ENCODE data around the gene GPS2.

The GPS2 gene

DNA sequence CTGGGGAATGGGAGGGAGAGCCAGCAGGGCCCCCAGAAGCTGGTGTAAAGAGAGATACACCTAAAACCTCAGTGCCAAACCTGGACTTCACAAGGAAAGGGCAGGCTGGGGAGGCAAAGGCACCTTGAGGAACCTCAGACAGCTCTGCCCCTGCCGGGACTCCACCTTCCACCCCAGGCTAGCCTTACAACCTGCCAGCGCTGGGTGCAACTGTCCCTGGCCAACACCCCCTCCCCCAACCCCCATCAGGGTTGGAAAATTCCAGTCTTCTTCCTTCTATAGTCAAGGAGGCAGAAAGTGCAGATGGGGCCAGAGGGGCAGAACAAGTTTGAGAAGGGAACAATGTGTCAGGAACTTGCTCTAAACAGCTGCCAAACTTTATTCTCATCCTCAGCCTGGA, 23.0 kb downstream of the GPS2 start:
- CTCF ChIA-PET: interaction anchor here (0.6 kb wide), 1 partner anchor 14 kb away, joined by 4 read pairs; no protein-coding TSS in a partner anchor
- TF ChIP-seq, protein P1, sequence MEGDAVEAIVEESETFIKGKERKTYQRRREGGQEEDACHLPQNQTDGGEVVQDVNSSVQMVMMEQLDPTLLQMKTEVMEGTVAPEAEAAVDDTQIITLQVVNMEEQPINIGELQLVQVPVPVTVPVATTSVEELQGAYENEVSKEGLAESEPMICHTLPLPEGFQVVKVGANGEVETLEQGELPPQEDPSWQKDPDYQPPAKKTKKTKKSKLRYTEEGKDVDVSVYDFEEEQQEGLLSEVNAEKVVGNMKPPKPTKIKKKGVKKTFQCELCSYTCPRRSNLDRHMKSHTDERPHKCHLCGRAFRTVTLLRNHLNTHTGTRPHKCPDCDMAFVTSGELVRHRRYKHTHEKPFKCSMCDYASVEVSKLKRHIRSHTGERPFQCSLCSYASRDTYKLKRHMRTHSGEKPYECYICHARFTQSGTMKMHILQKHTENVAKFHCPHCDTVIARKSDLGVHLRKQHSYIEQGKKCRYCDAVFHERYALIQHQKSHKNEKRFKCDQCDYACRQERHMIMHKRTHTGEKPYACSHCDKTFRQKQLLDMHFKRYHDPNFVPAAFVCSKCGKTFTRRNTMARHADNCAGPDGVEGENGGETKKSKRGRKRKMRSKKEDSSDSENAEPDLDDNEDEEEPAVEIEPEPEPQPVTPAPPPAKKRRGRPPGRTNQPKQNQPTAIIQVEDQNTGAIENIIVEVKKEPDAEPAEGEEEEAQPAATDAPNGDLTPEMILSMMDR (conservative IDR thresholded peaks at IDR 0.05; ENCODE audit: low read depth): no peak
- H3K27ac ChIP-seq: peak overlapping the region; percentile 81
- no peak for DNase-seq (ENCODE audit: low spot score)
- POLR2A ChIA-PET (ENCODE audit: low non-redundant PET): no interaction called here

DNA sequence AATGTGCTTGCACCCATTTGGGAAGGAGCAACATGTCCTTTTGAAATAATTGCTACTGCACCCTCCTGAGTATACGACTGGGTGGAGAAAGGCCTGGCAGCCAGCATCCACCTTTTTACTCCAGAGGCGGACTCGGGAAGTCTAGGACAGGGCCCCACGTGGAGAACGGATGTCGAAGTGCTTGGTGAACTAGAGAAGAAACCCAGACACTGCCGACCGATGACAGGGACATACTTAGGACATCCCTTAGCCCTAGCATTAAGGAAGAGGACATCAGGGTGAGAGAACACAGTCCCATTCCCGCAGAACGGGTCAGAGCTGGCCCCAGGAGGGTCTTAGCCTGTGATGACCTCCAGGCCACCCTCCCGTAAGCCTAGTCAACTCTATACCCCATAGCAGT, 24.5 kb downstream of the GPS2 start:
- DNase-seq (ENCODE audit: low spot score): no peak
- ChIA-PET POLR2A (ENCODE audit: low non-redundant PET) (no interaction called here), CTCF (interaction anchor here (0.6 to 1.2 kb wide), 2 partner anchors 10 to 55 kb away, joined by 3 to 6 read pairs; no protein-coding TSS in a partner anchor)

DNA sequence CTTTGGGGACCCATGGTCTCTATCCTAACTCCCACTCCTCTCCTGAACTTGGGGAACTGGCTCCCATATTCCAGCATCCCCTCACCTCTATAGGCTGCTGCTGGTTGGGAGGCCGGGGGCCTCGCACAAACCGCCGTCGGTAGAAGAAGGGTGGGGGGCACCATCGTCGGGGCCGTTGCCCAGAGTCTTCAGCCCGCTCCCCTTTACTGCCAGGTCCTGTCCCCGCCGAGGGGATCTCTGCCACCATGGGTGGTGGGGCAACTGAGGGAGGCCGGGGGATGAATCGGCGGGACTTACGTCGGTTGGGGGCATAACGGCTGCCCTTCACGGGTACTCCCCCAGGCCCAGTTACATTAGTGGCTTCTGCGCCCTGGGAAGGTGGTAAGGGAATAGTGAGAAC, 25.0 kb downstream of the GPS2 start:
- DNase-seq (ENCODE audit: low spot score): no peak
- ChIA-PET CTCF (interaction anchor here (0.6 to 1.2 kb wide), 3 partner anchors 10 to 245 kb away, joined by 3 to 6 read pairs (median 3); no protein-coding TSS in a partner anchor), POLR2A (ENCODE audit: low non-redundant PET) (no interaction called here)
- TF ChIP-seq, protein P1 (conservative IDR thresholded peaks at IDR 0.05; ENCODE audit: low read depth): no peak
- no peak overlapping the region for H3K27ac ChIP-seq

More for the DNA sequence above, 24.5 kb downstream of the GPS2 start:
- TF ChIP-seq, protein P1 (conservative IDR thresholded peaks at IDR 0.05; ENCODE audit: low read depth): no peak
- no peak overlapping the region for H3K27ac ChIP-seq

DNA sequence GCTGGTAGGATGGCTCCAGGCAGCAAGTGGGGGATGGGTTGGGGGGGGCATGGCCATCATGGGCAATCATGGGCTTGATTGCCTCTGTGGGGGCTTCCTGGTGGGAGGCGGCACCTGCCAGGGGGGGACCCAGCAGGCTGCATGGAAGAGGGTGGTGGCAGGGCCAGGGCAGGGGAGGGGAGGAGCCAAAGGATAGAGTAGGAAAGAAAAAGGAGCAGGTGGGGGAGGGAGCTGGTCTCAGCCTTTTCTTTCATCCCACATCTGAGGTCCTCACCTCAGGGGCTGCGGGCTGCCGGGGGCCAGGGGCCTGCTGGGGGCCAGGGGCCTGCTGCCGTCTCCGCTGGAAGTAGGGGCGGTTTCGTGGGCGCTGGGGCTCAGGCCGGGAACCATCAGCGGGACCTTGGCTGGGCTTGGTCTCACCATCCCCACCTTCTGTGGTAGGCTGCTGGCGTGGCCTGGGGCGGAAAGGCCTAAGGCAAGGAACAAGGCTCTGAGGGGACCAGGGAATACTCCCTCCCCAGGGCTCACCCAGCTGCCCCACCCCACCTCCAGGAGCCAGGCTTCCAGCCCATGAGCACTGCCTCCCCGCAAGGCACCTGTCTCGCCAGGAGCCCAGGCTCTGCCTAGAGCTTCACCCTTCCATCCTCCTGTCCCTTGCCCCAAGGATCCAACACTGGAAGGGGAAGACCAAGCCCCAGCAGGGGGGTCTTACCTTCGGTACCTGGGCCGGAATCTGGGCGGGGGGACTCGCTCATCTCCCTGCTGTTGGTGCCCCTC, 25.7 kb downstream of the GPS2 start:
- ChIA-PET POLR2A (ENCODE audit: low non-redundant PET) (no interaction called here), CTCF (interaction anchor here (0.7 kb wide), 1 partner anchor 244 kb away, joined by 3 read pairs; no protein-coding TSS in a partner anchor)
- DNase-seq (ENCODE audit: low spot score): no peak
- no peak overlapping the region for H3K27ac ChIP-seq
- TF ChIP-seq, protein P1 (conservative IDR thresholded peaks at IDR 0.05; ENCODE audit: low read depth): no peak

DNA sequence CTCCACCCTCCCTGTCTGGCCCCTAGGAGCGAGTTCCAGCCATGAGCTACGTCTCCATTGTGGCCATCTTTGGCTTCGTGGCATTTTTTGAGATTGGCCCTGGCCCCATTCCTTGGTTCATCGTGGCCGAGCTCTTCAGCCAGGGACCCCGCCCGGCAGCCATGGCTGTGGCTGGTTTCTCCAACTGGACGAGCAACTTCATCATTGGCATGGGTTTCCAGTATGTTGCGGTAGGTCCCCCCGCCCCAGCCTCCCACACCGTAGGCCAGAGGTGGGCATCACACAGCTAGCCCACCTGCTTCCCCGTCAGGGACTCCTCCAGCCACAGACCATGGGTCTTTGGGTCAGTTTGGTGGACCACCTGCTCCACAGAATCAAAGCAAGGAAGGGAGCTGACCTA, 29.5 kb downstream of the GPS2 start:
- no peak for DNase-seq (ENCODE audit: low spot score)
- H3K27ac ChIP-seq: no peak overlapping the region
- ChIA-PET POLR2A (ENCODE audit: low non-redundant PET) (no interaction called here), CTCF (interaction anchor here (0.8 to 3.5 kb wide), 2 partner anchors 11 to 240 kb away, joined by 3 to 22 read pairs; no protein-coding TSS in a partner anchor)
- TF ChIP-seq, protein P1 (conservative IDR thresholded peaks at IDR 0.05; ENCODE audit: low read depth): no peak

DNA sequence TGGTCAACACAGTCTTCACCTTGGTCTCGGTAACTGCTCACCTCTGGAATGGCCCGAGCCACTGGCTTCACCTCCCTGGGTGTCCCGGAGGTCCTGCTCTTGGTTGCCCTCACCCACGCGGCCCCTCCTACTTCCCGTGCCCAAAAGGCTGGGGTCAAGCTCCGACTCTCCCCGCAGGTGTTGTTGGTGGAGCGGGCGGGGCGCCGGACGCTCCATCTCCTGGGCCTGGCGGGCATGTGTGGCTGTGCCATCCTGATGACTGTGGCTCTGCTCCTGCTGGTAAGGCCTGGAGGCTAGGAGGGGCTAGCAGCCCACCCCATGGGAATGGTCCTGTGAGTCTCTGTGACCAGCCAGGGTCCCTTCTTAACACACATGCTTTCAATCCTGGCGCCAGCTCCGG, 30.2 kb downstream of the GPS2 start:
- ChIA-PET POLR2A (ENCODE audit: low non-redundant PET) (no interaction called here), CTCF (interaction anchor here (0.6 to 3.5 kb wide), 4 partner anchors 12 to 152 kb away, joined by 3 to 22 read pairs (median 4); no protein-coding TSS in a partner anchor)
- no peak for DNase-seq (ENCODE audit: low spot score)
- TF ChIP-seq, protein P1 (conservative IDR thresholded peaks at IDR 0.05; ENCODE audit: low read depth): no peak
- no peak overlapping the region for H3K27ac ChIP-seq
